A673 (cell line): ENCODE data around the gene EXD3.

Experiments
- CTCF ChIP-seq: fragments of 300-800, 200-600 bp; sonication (generic); conservative IDR thresholded peaks from 2 replicates; pipeline ENCODE4 v1.5.1; 2017; ENCODE audit warnings: low read depth, mild to moderate bottlenecking, antibody characterized with exemption, low read length, moderate library complexity, mixed read lengths
- EZH2 ChIP-seq: fragments of 200-600 bp; sonication (generic); IDR thresholded peaks from 2 replicates; pipeline ENCODE4 v1.6.1; 2017; ENCODE audit warnings: borderline replicate concordance, low read depth, mild to moderate bottlenecking, mixed read lengths, antibody characterized with exemption, low read length; ENCODE audit not compliant: poor library complexity, severe bottlenecking

GRCh38 chr9:137304383-137305059 is 118.4 kb downstream of the EXD3 start:
- no peak for TF ChIP-seq CTCF
- no peak for TF ChIP-seq EZH2
